Stimulated activated CD4-positive, alpha-beta T cell treated with anti-CD3 and anti-CD28 coated beads, TNF-alpha, amount 100 ng/mL, for 48 hours (primary cell): ENCODE measurements around the gene BLM.
"Not testable (repeated sequence)": the region's sequence is repeated elsewhere in the genome, so short reads cannot be mapped to it uniquely, and the experiment has no call there.

Source experiments
- DNase-seq, 3 donors: peaks; one replicate each; pipeline ENCODE4 v3.0.0-alpha.2; 2020; ENCODE audit warnings: low read depth in 3 of 3

BLM gene

GRCh38 chr15:90819850-90820249 is 102.7 kb downstream of the BLM start:
- no peak for DNase-seq

- DNase-seq, result no peak
Measured at GRCh38 chr15:90820481-90820880, 103.3 kb downstream of the BLM start.

GRCh38 chr15:90822204-90822955 is 105.2 kb downstream of the BLM start:
- no peak for DNase-seq

- no peak for DNase-seq
Measured at GRCh38 chr15:90823455-90823974, 106.4 kb downstream of the BLM start.

- DNase-seq, result not testable (repeated sequence)
Measured at GRCh38 chr15:90825115-90825899, 108.2 kb downstream of the BLM start.

GRCh38 chr15:90826206-90826885 is 109.2 kb downstream of the BLM start:
- DNase-seq, result not testable (repeated sequence)

GRCh38 chr15:90826886-90827435 is 109.8 kb downstream of the BLM start:
- DNase-seq, result no peak

- DNase-seq, result no peak
Measured at GRCh38 chr15:90828111-90828510, 111.0 kb downstream of the BLM start.

- no peak for DNase-seq
Measured at GRCh38 chr15:90829126-90829525, 112.0 kb downstream of the BLM start.

- DNase-seq, result peak in 2 of 3 donors; percentile 54 to 61
Measured at GRCh38 chr15:90829942-90830440, 112.8 kb downstream of the BLM start.

GRCh38 chr15:90834626-90835025 is 117.5 kb downstream of the BLM start:
- no peak for DNase-seq

- DNase-seq, result no peak
Measured at GRCh38 chr15:90836296-90836871, 119.2 kb downstream of the BLM start.

GRCh38 chr15:90837094-90837493 is 119.9 kb downstream of the BLM start:
- peak in 2 of 3 donors; percentile 47 to 61 for DNase-seq

- DNase-seq, result peak; percentile 68 to 86 (median 85)
Measured at GRCh38 chr15:90838139-90838538, 121.0 kb downstream of the BLM start.

GRCh38 chr15:90838544-90838943 is 121.4 kb downstream of the BLM start:
- no peak for DNase-seq

GRCh38 chr15:90839187-90840071 is 122.3 kb downstream of the BLM start:
- no peak for DNase-seq

- DNase-seq, result no peak
Measured at GRCh38 chr15:90840157-90840855, 123.2 kb downstream of the BLM start.

GRCh38 chr15:90840954-90841353 is 123.8 kb downstream of the BLM start:
- DNase-seq, result no peak

GRCh38 chr15:90844696-90845095 is 127.5 kb downstream of the BLM start:
- DNase-seq, result no peak
